H9 (cell line): ENCODE results near the gene PREP. TPM values are rescaled to one million over a fixed set of nuclear protein-coding genes. Genes with fewer than 3 reads are reported as not detected.

Experiments used
- DNase-seq: peaks from one replicate; pipeline ENCODE4 v3.0.0-alpha.2; 2017
- H2AFZ ChIP-seq: one replicate; pipeline ENCODE4 v1.6.1; 2013; ENCODE audit warnings: mild to moderate bottlenecking, low read length, control low read depth, moderate library complexity
- H2AK5ac ChIP-seq: 2 replicates; pipeline ENCODE4 v1.6.1; 2013; ENCODE audit warnings: low read length, control low read depth, mixed read lengths; ENCODE audit not compliant: insufficient read length
- H2BK120ac ChIP-seq: one replicate; pipeline ENCODE4 v1.6.1; 2013; ENCODE audit warnings: low read depth, mild to moderate bottlenecking, low read length, control low read depth, inconsistent platforms; ENCODE audit not compliant: poor library complexity, severe bottlenecking
- H2BK12ac ChIP-seq: 2 replicates; pipeline ENCODE4 v1.6.1; 2013; ENCODE audit warnings: low read length, control low read depth, mixed read lengths, low read depth; ENCODE audit not compliant: insufficient read length
- H2BK15ac ChIP-seq: 2 replicates; pipeline ENCODE4 v1.6.1; 2013; ENCODE audit warnings: low read depth, low read length, control low read depth
- H2BK20ac ChIP-seq: one replicate; pipeline ENCODE4 v1.6.1; 2013; ENCODE audit warnings: low read depth, mild to moderate bottlenecking, low read length, control low read depth, inconsistent platforms; ENCODE audit not compliant: poor library complexity, severe bottlenecking
- H2BK5ac ChIP-seq: 2 replicates; pipeline ENCODE4 v1.6.1; 2013; ENCODE audit warnings: low read length, control low read depth, mixed read lengths; ENCODE audit not compliant: insufficient read length
- H3K14ac ChIP-seq: 2 replicates; pipeline ENCODE4 v1.6.1; 2013; ENCODE audit warnings: low read length, control low read depth; ENCODE audit not compliant: insufficient read depth
- H3K18ac ChIP-seq: 2 replicates; pipeline ENCODE4 v1.6.1; 2013; ENCODE audit warnings: low read depth, mild to moderate bottlenecking, mixed read lengths, low read length, control low read depth; ENCODE audit not compliant: insufficient read length
- H3K23ac ChIP-seq: 2 replicates; pipeline ENCODE4 v1.6.1; 2013; ENCODE audit warnings: low read length, control low read depth, mixed read lengths, low read depth; ENCODE audit not compliant: insufficient read length
- H3K23me2 ChIP-seq: 2 replicates; pipeline ENCODE4 v1.6.1; 2013; ENCODE audit warnings: low read depth, mild to moderate bottlenecking, mixed read lengths, low read length, control low read depth; ENCODE audit not compliant: insufficient read length, poor library complexity, severe bottlenecking
- H3K27ac ChIP-seq: 2 replicates; pipeline ENCODE4 v1.5.1; 2013; ENCODE audit warnings: low read length, control low read depth, mixed read lengths, low read depth; ENCODE audit not compliant: insufficient read length
- H3K27me3 ChIP-seq: 2 replicates; pipeline ENCODE4 v1.6.1; 2013; ENCODE audit warnings: low read length, control low read depth, inconsistent platforms; ENCODE audit not compliant: insufficient read depth
- H3K4ac ChIP-seq: 2 replicates; pipeline ENCODE4 v1.6.1; 2013; ENCODE audit warnings: low read depth, mild to moderate bottlenecking, control low read depth, inconsistent platforms, low read length, moderate library complexity
- H3K4me1 ChIP-seq: 2 replicates; pipeline ENCODE4 v1.6.1; 2013; ENCODE audit warnings: low read length, control low read depth, inconsistent platforms; ENCODE audit not compliant: insufficient read depth
- H3K4me2 ChIP-seq: 2 replicates; pipeline ENCODE4 v1.6.1; 2013; ENCODE audit warnings: low read length, control low read depth, mixed read lengths; ENCODE audit not compliant: insufficient read length, insufficient read depth
- H3K56ac ChIP-seq: 2 replicates; pipeline ENCODE4 v1.6.1; 2013; ENCODE audit warnings: low read depth, mild to moderate bottlenecking, mixed read lengths, low read length, control low read depth; ENCODE audit not compliant: insufficient read length
- H3K79me1 ChIP-seq: 2 replicates; pipeline ENCODE4 v1.6.1; 2013; ENCODE audit warnings: low read depth, mild to moderate bottlenecking, moderate library complexity, low read length, control low read depth, inconsistent platforms; ENCODE audit not compliant: insufficient read depth, poor library complexity, severe bottlenecking
- H3K79me2 ChIP-seq: 2 replicates; pipeline ENCODE4 v1.6.1; 2013; ENCODE audit warnings: low read length, control low read depth, inconsistent platforms; ENCODE audit not compliant: insufficient read depth
- H3K9ac ChIP-seq: 2 replicates; pipeline ENCODE4 v1.6.1; 2013; ENCODE audit warnings: low read length, control low read depth, mixed read lengths; ENCODE audit not compliant: insufficient read length; ENCODE audit errors: extremely low read depth
- H3K9me3 ChIP-seq: one replicate; pipeline ENCODE4 v1.6.1; 2013; ENCODE audit warnings: low read depth, low read length, inconsistent platforms; ENCODE audit not compliant: control insufficient read depth
- H3T11ph ChIP-seq: one replicate; pipeline ENCODE4 v1.6.1; 2013; ENCODE audit warnings: mild to moderate bottlenecking, low read length, control low read depth, inconsistent platforms
- H4K20me1 ChIP-seq: one replicate; pipeline ENCODE4 v1.6.1; 2013; ENCODE audit not compliant: control insufficient read depth, insufficient read length, insufficient read depth
- H4K5ac ChIP-seq: 2 replicates; pipeline ENCODE4 v1.6.1; 2013; ENCODE audit warnings: low read depth, mild to moderate bottlenecking, mixed read lengths, low read length, control low read depth; ENCODE audit not compliant: insufficient read length
- H4K8ac ChIP-seq: replicated peaks from 2 replicates; pipeline ENCODE4 v1.6.1; 2013; ENCODE audit warnings: low read length, control low read depth, mixed read lengths, low read depth; ENCODE audit not compliant: insufficient read length
- H4K91ac ChIP-seq: 2 replicates; pipeline ENCODE4 v1.6.1; 2013; ENCODE audit warnings: low read depth, mild to moderate bottlenecking, moderate library complexity, mixed read lengths, low read length, control low read depth; ENCODE audit not compliant: insufficient read length
- H3K27ac Mint-ChIP-seq, 3 experiments: 2 replicates in 2 of 3; 3 replicates in 1 of 3; pipeline ENCODE4 v1.8.0; 2020 to 2021; ENCODE audit warnings: mixed read lengths in 3 of 3, mild to moderate bottlenecking in 1 of 3, moderate library complexity in 1 of 3
- H3K27me3 Mint-ChIP-seq: 2 replicates; pipeline ENCODE4 v1.8.0; 2021; ENCODE audit warnings: low read depth, mild to moderate bottlenecking, moderate library complexity, mixed read lengths
- H3K36me3 Mint-ChIP-seq, 3 experiments: 2 replicates in 2 of 3; 3 replicates in 1 of 3; pipeline ENCODE4 v1.8.0; 2020 to 2021; ENCODE audit warnings: low read depth in 3 of 3, mixed read lengths in 3 of 3; ENCODE audit not compliant: insufficient read depth in 1 of 3
- H3K4me1 Mint-ChIP-seq, 2 experiments: 2 replicates each; pipeline ENCODE4 v1.8.0; 2020; ENCODE audit warnings: mixed read lengths in 2 of 2
- H3K4me3 Mint-ChIP-seq, 2 experiments: 2 replicates in 1 of 2; 3 replicates in 1 of 2; pipeline ENCODE4 v1.8.0; 2020 to 2021; ENCODE audit warnings: mild to moderate bottlenecking in 2 of 2, mixed read lengths in 2 of 2, moderate library complexity in 1 of 2
- H3K9me3 Mint-ChIP-seq, 2 experiments: 2 replicates in 1 of 2; 3 replicates in 1 of 2; pipeline ENCODE4 v1.8.0; 2020; ENCODE audit warnings: mild to moderate bottlenecking in 2 of 2, mixed read lengths in 2 of 2, moderate library complexity in 1 of 2
- WGBS: extraction: QIAGEN DNeasy Blood & Tissue Kit; methylation state at CpG from one replicate; pipeline ENCODE4 v1.1.7; 2013; ENCODE audit warnings: missing lambda C conversion rate, low lambda C conversion rate, mixed read lengths; ENCODE audit not compliant: insufficient read length; ENCODE audit errors: extremely low coverage; 5-methylcytosine and 5-hydroxymethylcytosine counted together
- total RNA-seq: library from RNA; stranded (reverse); gene quantifications from 2 replicates; pipeline ENCODE4 v1.2.1, GENCODE V29; 2021
- TF ChIP-seq, protein P1 (sequence below): fragments of 200-600 bp; sonication (generic); conservative IDR thresholded peaks from 3 replicates; pipeline ENCODE4 v1.8.0; 2021; ENCODE audit warnings: antibody characterized with exemption, mild to moderate bottlenecking

Gene PREP
- total RNA-seq, 1 experiment from 2014 or later = 54.0 TPM

DNA sequence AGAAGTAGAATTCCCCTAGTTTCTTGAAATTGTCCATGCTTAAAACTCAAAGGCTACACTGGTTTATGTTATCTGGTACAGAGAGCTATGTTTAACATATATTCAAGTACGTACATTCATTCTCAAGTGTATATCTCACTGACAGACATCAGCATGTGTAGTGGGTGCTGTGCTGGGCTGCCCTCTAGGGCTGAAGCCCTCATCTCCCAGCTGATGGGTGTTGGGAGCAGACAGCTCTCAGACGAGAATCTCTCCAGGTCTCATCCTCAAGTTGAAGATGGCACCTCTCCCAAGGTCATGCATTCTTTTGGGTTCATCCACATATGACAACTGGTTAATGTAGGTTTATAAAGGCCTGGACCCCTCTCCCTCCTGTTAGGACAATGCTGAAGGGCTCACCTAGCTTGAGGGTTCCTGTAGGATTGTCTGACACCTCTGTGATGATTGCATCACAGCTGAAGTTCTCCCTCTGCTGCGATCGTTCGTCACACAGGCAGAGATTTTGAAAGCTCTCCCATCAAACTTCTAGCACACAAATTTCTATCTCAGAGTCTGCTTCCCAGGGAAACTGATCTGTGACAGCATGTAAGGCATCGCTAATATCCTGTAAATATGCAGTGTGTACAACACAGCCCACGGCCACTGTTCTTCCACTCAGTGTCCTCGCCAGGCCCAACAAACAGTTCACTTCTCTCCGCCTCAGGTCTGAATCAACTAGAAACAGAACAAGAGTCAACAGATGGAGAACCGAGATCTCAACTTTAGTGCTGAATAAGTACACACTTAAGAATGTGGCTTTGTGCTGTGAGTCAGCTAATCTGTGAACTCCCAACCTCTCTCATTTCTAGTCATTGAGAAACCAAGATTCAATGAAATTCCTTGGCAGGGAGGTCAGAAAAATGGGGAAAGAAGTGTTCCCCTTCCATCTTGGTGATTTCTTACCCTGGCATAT, 43.2 kb downstream of the PREP start:
- H4K91ac ChIP-seq = no peak overlapping the region
- H3K4me3 Mint-ChIP-seq = no peak overlapping the region
- H2AFZ ChIP-seq = no peak overlapping the region

More for the DNA sequence above, 43.2 kb downstream of the PREP start:
- H4K20me1 ChIP-seq = no peaks in the 10 kb centered on the region
- peaks cover 6 to 9% of the 10 kb centered on the region in 2 experiments for H3K9me3 Mint-ChIP-seq
- no peak overlapping the region for H2BK12ac ChIP-seq
- no peak overlapping the region for H2BK120ac ChIP-seq
- H3K4me1 Mint-ChIP-seq = peaks cover 0 to 7% of the 10 kb centered on the region in 2 experiments; a peak in 2 of 4 replicates
- H3K79me2 ChIP-seq = no peaks in the 10 kb centered on the region
- no peak overlapping the region for H2BK20ac ChIP-seq
- no peak overlapping the region for H2BK15ac ChIP-seq
- TF ChIP-seq, protein P1, sequence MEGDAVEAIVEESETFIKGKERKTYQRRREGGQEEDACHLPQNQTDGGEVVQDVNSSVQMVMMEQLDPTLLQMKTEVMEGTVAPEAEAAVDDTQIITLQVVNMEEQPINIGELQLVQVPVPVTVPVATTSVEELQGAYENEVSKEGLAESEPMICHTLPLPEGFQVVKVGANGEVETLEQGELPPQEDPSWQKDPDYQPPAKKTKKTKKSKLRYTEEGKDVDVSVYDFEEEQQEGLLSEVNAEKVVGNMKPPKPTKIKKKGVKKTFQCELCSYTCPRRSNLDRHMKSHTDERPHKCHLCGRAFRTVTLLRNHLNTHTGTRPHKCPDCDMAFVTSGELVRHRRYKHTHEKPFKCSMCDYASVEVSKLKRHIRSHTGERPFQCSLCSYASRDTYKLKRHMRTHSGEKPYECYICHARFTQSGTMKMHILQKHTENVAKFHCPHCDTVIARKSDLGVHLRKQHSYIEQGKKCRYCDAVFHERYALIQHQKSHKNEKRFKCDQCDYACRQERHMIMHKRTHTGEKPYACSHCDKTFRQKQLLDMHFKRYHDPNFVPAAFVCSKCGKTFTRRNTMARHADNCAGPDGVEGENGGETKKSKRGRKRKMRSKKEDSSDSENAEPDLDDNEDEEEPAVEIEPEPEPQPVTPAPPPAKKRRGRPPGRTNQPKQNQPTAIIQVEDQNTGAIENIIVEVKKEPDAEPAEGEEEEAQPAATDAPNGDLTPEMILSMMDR = no peak
- H3K14ac ChIP-seq = no peak overlapping the region
- H3K23me2 ChIP-seq = no peaks in the 10 kb centered on the region
- no peak overlapping the region for H3K18ac ChIP-seq
- peaks cover 41 to 58% (median 44%) of the 10 kb centered on the region in 3 experiments for H3K36me3 Mint-ChIP-seq
- H3K27me3 ChIP-seq = no peaks in the 10 kb centered on the region
- H3K9ac ChIP-seq = no peak overlapping the region
- H2BK5ac ChIP-seq = no peak overlapping the region
- H4K8ac ChIP-seq = no peak overlapping the region
- no peak overlapping the region for H3K4ac ChIP-seq
- H4K5ac ChIP-seq = no peak overlapping the region
- no peak overlapping the region for H3K4me2 ChIP-seq
- no CpG with 5 or more reads among the region's 10 CpGs for WGBS
- no peaks in the 10 kb centered on the region for H3K4me1 ChIP-seq
- H3T11ph ChIP-seq = no peak overlapping the region
- no peak overlapping the region for H2AK5ac ChIP-seq
- no peak overlapping the region for H3K56ac ChIP-seq
- H3K79me1 ChIP-seq = no peaks in the 10 kb centered on the region
- H3K27ac ChIP-seq = no peak overlapping the region
- no peaks in the 10 kb centered on the region for H3K9me3 ChIP-seq
- DNase-seq = no peak
- H3K27ac Mint-ChIP-seq = peak overlapping the region in 1 of 3 experiments; percentile 7; a peak in 2 of 7 replicates
- no peak overlapping the region for H3K23ac ChIP-seq
- no peaks in the 10 kb centered on the region for H3K27me3 Mint-ChIP-seq
